Activated naive CD8-positive, alpha-beta T cell treated with anti-CD3 and anti-CD28 coated beads, Interleukin-2, amount 10 ng/mL, durations not matched to agents 7 days and 5 days (primary cell): ENCODE results near the gene LTA4H. TPM values are rescaled to one million over a fixed set of nuclear protein-coding genes. Genes with fewer than 3 reads are reported as not detected.

ENCODE experiments used
- ATAC-seq: fragments of 150-1000 bp; cut with Tn5 transposase; one replicate; pipeline ENCODE4 v1.10.0; 2021; ENCODE audit warnings: low read depth, moderate library complexity
- POLR2A ChIA-PET: fragments of 350-600 bp; sonication (Branson Sonifier 250); formaldehyde crosslinking; loops from one replicate; lab custom pipeline; 2021; ENCODE audit warnings: antibody characterized with exemption; lab: Charles Lee
- DNase-seq: peaks from one replicate; pipeline ENCODE4 v3.0.0; 2021
- H3K27ac Mint-ChIP-seq: one replicate; pipeline ENCODE4 v1.8.0; 2022; ENCODE audit warnings: mild to moderate bottlenecking, mixed read lengths
- H3K27me3 Mint-ChIP-seq: one replicate; pipeline ENCODE4 v1.8.0; 2022; ENCODE audit warnings: mild to moderate bottlenecking, moderate library complexity, mixed read lengths
- H3K36me3 Mint-ChIP-seq: one replicate; pipeline ENCODE4 v1.8.0; 2021; ENCODE audit warnings: mild to moderate bottlenecking, mixed read lengths
- H3K4me1 Mint-ChIP-seq: one replicate; pipeline ENCODE4 v1.8.0; 2021; ENCODE audit warnings: mixed read lengths
- H3K4me3 Mint-ChIP-seq: one replicate; pipeline ENCODE4 v1.8.0; 2022; ENCODE audit warnings: mild to moderate bottlenecking, moderate library complexity, mixed read lengths
- H3K9me3 Mint-ChIP-seq: one replicate; pipeline ENCODE4 v1.8.0; 2021; ENCODE audit warnings: mixed read lengths
- total RNA-seq, 2 experiments: library from RNA; stranded (reverse); gene quantifications; one replicate each; pipeline ENCODE4 v1.2.3, GENCODE V29; 2021

The LTA4H gene
- total RNA-seq, 2 experiments from 2014 or later = 49.2 to 50.7 TPM

- Mint-ChIP-seq H3K4me1 (peaks cover 2% of the 10 kb centered on the region), H3K27me3 (no peaks in the 10 kb centered on the region), H3K9me3 (no peaks in the 10 kb centered on the region), H3K36me3 (no peaks in the 10 kb centered on the region), H3K4me3 (no peak overlapping the region), H3K27ac (no peak overlapping the region)
- ATAC-seq (no peak), DNase-seq (no peak)
- POLR2A ChIA-PET = no interaction called here
Measured at GRCh38 chr12:95988506-95989275, 46.7 kb downstream of the LTA4H start.

GRCh38 chr12:95986635-95987570 lies 48.5 kb downstream of the LTA4H start:
- DNase-seq = no peak
- Mint-ChIP-seq H3K4me1 (peaks cover 2% of the 10 kb centered on the region), H3K27me3 (no peaks in the 10 kb centered on the region), H3K27ac (no peak overlapping the region), H3K4me3 (no peak overlapping the region), H3K9me3 (no peaks in the 10 kb centered on the region), H3K36me3 (no peaks in the 10 kb centered on the region)
- no peak for ATAC-seq
- POLR2A ChIA-PET = no interaction called here

GRCh38 chr12:95984682-95985081 lies 50.7 kb downstream of the LTA4H start:
- H3K27me3 Mint-ChIP-seq = no peaks in the 10 kb centered on the region
- no peaks in the 10 kb centered on the region for H3K9me3 Mint-ChIP-seq
- POLR2A ChIA-PET = no interaction called here
- ATAC-seq = no peak
- no peak overlapping the region for H3K4me3 Mint-ChIP-seq
- no peak for DNase-seq
- peaks cover 2% of the 10 kb centered on the region for H3K4me1 Mint-ChIP-seq
- no peaks in the 10 kb centered on the region for H3K36me3 Mint-ChIP-seq
- no peak overlapping the region for H3K27ac Mint-ChIP-seq

GRCh38 chr12:95982602-95983001 lies 52.8 kb downstream of the LTA4H start:
- Mint-ChIP-seq H3K4me1 (no peaks in the 10 kb centered on the region), H3K36me3 (no peaks in the 10 kb centered on the region), H3K4me3 (no peak overlapping the region), H3K27ac (no peak overlapping the region), H3K27me3 (no peaks in the 10 kb centered on the region), H3K9me3 (no peaks in the 10 kb centered on the region)
- POLR2A ChIA-PET = no interaction called here
- no peak for DNase-seq
- no peak for ATAC-seq

GRCh38 chr12:95980437-95980836 lies 55.0 kb downstream of the LTA4H start:
- Mint-ChIP-seq H3K4me1 (no peaks in the 10 kb centered on the region), H3K27me3 (no peaks in the 10 kb centered on the region), H3K9me3 (no peaks in the 10 kb centered on the region), H3K36me3 (no peaks in the 10 kb centered on the region), H3K27ac (no peak overlapping the region), H3K4me3 (no peak overlapping the region)
- POLR2A ChIA-PET = no interaction called here
- ATAC-seq = no peak
- no peak for DNase-seq

GRCh38 chr12:95978774-95979173 lies 56.6 kb downstream of the LTA4H start:
- POLR2A ChIA-PET = no interaction called here
- Mint-ChIP-seq H3K4me1 (no peaks in the 10 kb centered on the region), H3K36me3 (no peaks in the 10 kb centered on the region), H3K27me3 (no peaks in the 10 kb centered on the region), H3K4me3 (no peak overlapping the region), H3K27ac (no peak overlapping the region), H3K9me3 (no peaks in the 10 kb centered on the region)
- DNase-seq (no peak), ATAC-seq (no peak)

GRCh38 chr12:95978351-95978750 lies 57.0 kb downstream of the LTA4H start:
- H3K4me3 Mint-ChIP-seq = no peak overlapping the region
- peaks cover 2% of the 10 kb centered on the region for H3K36me3 Mint-ChIP-seq
- no peak overlapping the region for H3K27ac Mint-ChIP-seq
- DNase-seq (no peak), ATAC-seq (no peak)
- no peaks in the 10 kb centered on the region for H3K4me1 Mint-ChIP-seq
- POLR2A ChIA-PET = no interaction called here
- H3K27me3 Mint-ChIP-seq = no peaks in the 10 kb centered on the region
- no peaks in the 10 kb centered on the region for H3K9me3 Mint-ChIP-seq

- Mint-ChIP-seq H3K36me3 (peaks cover 2% of the 10 kb centered on the region), H3K27ac (no peak overlapping the region), H3K9me3 (no peaks in the 10 kb centered on the region), H3K27me3 (no peaks in the 10 kb centered on the region), H3K4me3 (no peak overlapping the region), H3K4me1 (no peaks in the 10 kb centered on the region)
- ATAC-seq (no peak), DNase-seq (no peak)
- POLR2A ChIA-PET = no interaction called here
Measured at GRCh38 chr12:95977764-95978305, 57.6 kb downstream of the LTA4H start.

- H3K4me1 Mint-ChIP-seq = no peaks in the 10 kb centered on the region
Measured at GRCh38 chr12:95976416-95976832, 59.0 kb downstream of the LTA4H start.

GRCh38 chr12:95975491-95975890 lies 59.9 kb downstream of the LTA4H start:
- H3K4me1 Mint-ChIP-seq = no peaks in the 10 kb centered on the region
- H3K4me3 Mint-ChIP-seq = no peak overlapping the region
- POLR2A ChIA-PET = no interaction called here
- H3K9me3 Mint-ChIP-seq = no peaks in the 10 kb centered on the region
- H3K36me3 Mint-ChIP-seq = peaks cover 2% of the 10 kb centered on the region
- no peak overlapping the region for H3K27ac Mint-ChIP-seq
- H3K27me3 Mint-ChIP-seq = no peaks in the 10 kb centered on the region
- DNase-seq (no peak), ATAC-seq (no peak)

More at GRCh38 chr12:95976416-95976832, 59.0 kb downstream of the LTA4H start:
- peaks cover 2% of the 10 kb centered on the region for H3K36me3 Mint-ChIP-seq
- H3K27ac Mint-ChIP-seq = no peak overlapping the region
- H3K4me3 Mint-ChIP-seq = no peak overlapping the region
- ATAC-seq (no peak), DNase-seq (no peak)
- no peaks in the 10 kb centered on the region for H3K9me3 Mint-ChIP-seq
- H3K27me3 Mint-ChIP-seq = no peaks in the 10 kb centered on the region
- POLR2A ChIA-PET = no interaction called here

GRCh38 chr12:95974358-95974757 lies 61.0 kb downstream of the LTA4H start:
- DNase-seq (no peak), ATAC-seq (no peak)
- no peaks in the 10 kb centered on the region for H3K4me1 Mint-ChIP-seq
- H3K27me3 Mint-ChIP-seq = no peaks in the 10 kb centered on the region
- peaks cover 2% of the 10 kb centered on the region for H3K36me3 Mint-ChIP-seq
- H3K9me3 Mint-ChIP-seq = no peaks in the 10 kb centered on the region
- POLR2A ChIA-PET = interaction anchor here (0.7 kb wide), 1 partner anchor 548 kb away, joined by 3 read pairs; no protein-coding TSS in a partner anchor
- H3K4me3 Mint-ChIP-seq = no peak overlapping the region
- no peak overlapping the region for H3K27ac Mint-ChIP-seq

GRCh38 chr12:95972832-95973456 lies 62.4 kb downstream of the LTA4H start:
- Mint-ChIP-seq H3K9me3 (no peaks in the 10 kb centered on the region), H3K36me3 (peaks cover 2% of the 10 kb centered on the region), H3K27me3 (no peaks in the 10 kb centered on the region), H3K4me1 (no peaks in the 10 kb centered on the region), H3K27ac (no peak overlapping the region), H3K4me3 (no peak overlapping the region)
- POLR2A ChIA-PET = no interaction called here
- DNase-seq (no peak), ATAC-seq (no peak)

GRCh38 chr12:95970905-95971304 lies 64.5 kb downstream of the LTA4H start:
- DNase-seq (no peak), ATAC-seq (no peak)
- Mint-ChIP-seq H3K4me3 (no peak overlapping the region), H3K9me3 (no peaks in the 10 kb centered on the region), H3K4me1 (no peaks in the 10 kb centered on the region), H3K27ac (no peak overlapping the region), H3K36me3 (peaks cover 5% of the 10 kb centered on the region), H3K27me3 (no peaks in the 10 kb centered on the region)
- POLR2A ChIA-PET = no interaction called here
